Measurements from ENCODE around the gene C15orf62. TPM values are rescaled to one million over a fixed set of nuclear protein-coding genes. Genes with fewer than 3 reads are reported as not detected.

The C15orf62 gene
- total and polyA plus RNA-seq, 2 donors from 2014 or later, result 0.47 to 1.4 TPM

DNA sequence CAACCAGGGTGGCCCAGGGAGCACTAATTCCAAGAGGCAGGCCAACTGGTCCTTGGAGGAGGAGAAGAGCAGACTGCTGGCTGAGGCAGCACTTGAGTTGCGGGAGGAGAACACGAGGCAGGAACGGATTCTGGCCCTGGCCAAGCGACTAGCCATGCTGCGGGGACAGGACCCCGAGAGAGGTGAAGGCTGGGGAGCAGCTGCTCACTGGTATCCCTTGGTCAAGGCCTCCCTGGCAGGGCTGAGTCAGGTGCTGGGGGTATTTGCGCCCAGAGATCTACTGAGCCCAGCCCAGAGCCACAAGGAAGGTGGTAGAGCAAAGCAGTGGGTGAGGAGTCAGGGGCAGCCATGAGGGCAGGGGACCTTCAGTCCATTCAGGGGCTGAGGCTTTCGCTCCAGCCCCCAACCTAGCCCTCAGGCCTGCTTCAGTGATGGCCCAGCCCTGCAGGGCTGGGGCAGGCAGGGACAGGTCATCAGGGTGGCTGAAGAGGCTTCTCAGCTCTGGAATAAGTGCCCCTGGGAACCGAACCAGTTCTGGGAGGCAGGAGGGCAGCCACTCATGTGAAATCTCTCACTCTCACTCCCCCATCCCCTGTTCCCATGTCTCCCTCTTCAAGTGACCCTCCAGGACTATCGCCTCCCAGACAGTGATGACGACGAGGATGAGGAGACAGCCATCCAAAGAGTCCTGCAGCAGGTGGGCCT, 43.1 kb downstream of the C15orf62 start:
- DNase-seq (no peak), FAIRE-seq (no peak)
- intact Hi-C loops (cut with DNase I), result no loop called here
- TF ChIP-seq, protein P1, sequence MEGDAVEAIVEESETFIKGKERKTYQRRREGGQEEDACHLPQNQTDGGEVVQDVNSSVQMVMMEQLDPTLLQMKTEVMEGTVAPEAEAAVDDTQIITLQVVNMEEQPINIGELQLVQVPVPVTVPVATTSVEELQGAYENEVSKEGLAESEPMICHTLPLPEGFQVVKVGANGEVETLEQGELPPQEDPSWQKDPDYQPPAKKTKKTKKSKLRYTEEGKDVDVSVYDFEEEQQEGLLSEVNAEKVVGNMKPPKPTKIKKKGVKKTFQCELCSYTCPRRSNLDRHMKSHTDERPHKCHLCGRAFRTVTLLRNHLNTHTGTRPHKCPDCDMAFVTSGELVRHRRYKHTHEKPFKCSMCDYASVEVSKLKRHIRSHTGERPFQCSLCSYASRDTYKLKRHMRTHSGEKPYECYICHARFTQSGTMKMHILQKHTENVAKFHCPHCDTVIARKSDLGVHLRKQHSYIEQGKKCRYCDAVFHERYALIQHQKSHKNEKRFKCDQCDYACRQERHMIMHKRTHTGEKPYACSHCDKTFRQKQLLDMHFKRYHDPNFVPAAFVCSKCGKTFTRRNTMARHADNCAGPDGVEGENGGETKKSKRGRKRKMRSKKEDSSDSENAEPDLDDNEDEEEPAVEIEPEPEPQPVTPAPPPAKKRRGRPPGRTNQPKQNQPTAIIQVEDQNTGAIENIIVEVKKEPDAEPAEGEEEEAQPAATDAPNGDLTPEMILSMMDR (IDR thresholded peaks at IDR 0.05; ENCODE audit: borderline replicate concordance, extremely low read depth, insufficient read depth), result no peak
- H3K4me1 ChIP-seq (ENCODE audit: control insufficient read depth in 2 of 3, insufficient read depth in 2 of 3, low read depth in 1 of 3, low read length in 3 of 3), result peaks cover 0 to 15% (median 9%) of the 10 kb centered on the region in 3 donors
- H3K4me3 ChIP-seq (ENCODE audit: low read length in 3 of 3), result no peak overlapping the region
- H3K9ac ChIP-seq (ENCODE audit: low read length in 3 of 3), result no peak overlapping the region
- H3K27me3 ChIP-seq (ENCODE audit: control insufficient read depth, insufficient read depth, low read length), result no peaks in the 10 kb centered on the region
- peaks cover 3 to 12% (median 10%) of the 10 kb centered on the region in 3 donors for H3K36me3 ChIP-seq (ENCODE audit: control insufficient read depth in 2 of 3, insufficient read depth in 3 of 3, low read length in 3 of 3)
- H3K9me3 ChIP-seq (ENCODE audit: control insufficient read depth in 2 of 3, insufficient read depth in 1 of 3, low read length in 3 of 3), result no peaks in the 10 kb centered on the region
- no peak overlapping the region for H3K27ac ChIP-seq (ENCODE audit: low read depth in 2 of 2, low read length in 2 of 2)

DNA sequence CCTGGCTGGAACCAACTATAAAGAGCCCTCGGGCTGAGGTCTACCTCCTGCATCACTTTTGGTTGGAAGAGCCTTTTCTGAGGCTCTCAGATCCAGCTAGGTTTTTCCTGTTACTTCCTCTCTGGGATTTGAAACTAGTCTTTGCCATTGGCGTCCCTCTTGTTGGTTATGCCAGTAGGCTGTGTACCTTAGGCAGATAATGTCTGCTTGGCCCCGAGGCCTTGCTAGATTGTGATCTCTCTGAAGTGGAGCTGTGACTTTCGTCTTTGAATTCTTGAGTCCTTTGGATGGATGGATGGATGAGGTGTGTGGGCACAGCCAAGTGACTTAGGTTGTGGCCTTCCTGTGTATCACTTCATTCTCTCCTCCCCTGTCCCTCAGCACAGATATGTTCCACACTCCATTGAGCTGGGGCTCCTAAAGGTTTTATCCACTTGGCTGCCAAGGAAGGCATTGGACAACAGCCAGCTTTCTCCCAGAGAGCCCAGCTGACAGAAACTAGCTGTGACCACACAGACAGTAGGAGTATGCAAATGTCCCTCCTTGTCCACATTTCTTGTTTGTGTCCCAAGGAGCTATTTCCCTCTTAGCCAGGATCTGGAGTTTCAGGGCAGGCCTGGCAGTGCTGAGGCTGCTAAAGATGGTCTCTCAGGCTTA, 45.4 kb downstream of the C15orf62 start:
- peak in 2 of 5 donors; percentile 43 to 69 for DNase-seq
- H3K27me3 ChIP-seq (ENCODE audit: control insufficient read depth, insufficient read depth, low read length), result no peaks in the 10 kb centered on the region
- H3K9me3 ChIP-seq (ENCODE audit: control insufficient read depth in 2 of 3, insufficient read depth in 1 of 3, low read length in 3 of 3), result no peaks in the 10 kb centered on the region
- TF ChIP-seq, protein P1 (IDR thresholded peaks at IDR 0.05; ENCODE audit: borderline replicate concordance, extremely low read depth, insufficient read depth), result no peak
- H3K4me3 ChIP-seq (ENCODE audit: low read length in 3 of 3), result no peak overlapping the region
- peaks cover 0 to 4% (median 0%) of the 10 kb centered on the region in 3 donors for H3K4me1 ChIP-seq (ENCODE audit: control insufficient read depth in 2 of 3, insufficient read depth in 2 of 3, low read depth in 1 of 3, low read length in 3 of 3)
- FAIRE-seq, result no peak
- no peak overlapping the region for H3K9ac ChIP-seq (ENCODE audit: low read length in 3 of 3)
- H3K36me3 ChIP-seq (ENCODE audit: control insufficient read depth in 2 of 3, insufficient read depth in 3 of 3, low read length in 3 of 3), result peaks cover 3 to 12% (median 10%) of the 10 kb centered on the region in 3 donors
- peak overlapping the region in 1 of 2 donors; percentile 53 for H3K27ac ChIP-seq (ENCODE audit: low read depth in 2 of 2, low read length in 2 of 2)
- intact Hi-C loops (cut with DNase I), result no loop called here

DNA sequence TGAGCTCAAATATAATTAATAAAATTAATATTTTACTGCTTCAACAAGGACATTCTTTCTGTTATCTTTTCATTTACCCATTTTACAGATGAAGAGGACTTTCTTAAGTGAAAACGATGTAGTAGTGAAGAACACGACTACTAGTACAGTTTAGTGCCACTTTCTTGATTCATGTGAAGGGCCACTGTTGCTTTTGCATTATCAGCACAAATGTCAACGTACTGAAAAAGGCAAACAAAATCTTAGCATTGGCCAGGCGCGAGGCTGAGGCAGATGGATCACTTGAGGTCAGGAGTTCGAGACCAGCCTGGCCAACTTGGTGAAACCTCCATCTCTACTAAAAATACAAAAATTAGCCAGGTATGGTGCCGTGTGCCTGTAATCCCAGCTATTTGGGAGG, 49.3 kb downstream of the C15orf62 start:
- DNase-seq (no peak), FAIRE-seq (no peak)
- TF ChIP-seq, protein P1 (IDR thresholded peaks at IDR 0.05; ENCODE audit: borderline replicate concordance, extremely low read depth, insufficient read depth), result no peak
- H3K27me3 ChIP-seq (ENCODE audit: control insufficient read depth, insufficient read depth, low read length), result no peaks in the 10 kb centered on the region
- H3K4me1 ChIP-seq (ENCODE audit: control insufficient read depth in 2 of 3, insufficient read depth in 2 of 3, low read depth in 1 of 3, low read length in 3 of 3), result peaks cover 0 to 4% (median 0%) of the 10 kb centered on the region in 3 donors
- intact Hi-C loops (cut with DNase I), result no loop called here
- H3K4me3 ChIP-seq (ENCODE audit: low read length in 3 of 3), result no peak overlapping the region
- no peak overlapping the region for H3K27ac ChIP-seq (ENCODE audit: low read depth in 2 of 2, low read length in 2 of 2)
- no peak overlapping the region for H3K9ac ChIP-seq (ENCODE audit: low read length in 3 of 3)
- no peaks in the 10 kb centered on the region for H3K9me3 ChIP-seq (ENCODE audit: control insufficient read depth in 2 of 3, insufficient read depth in 1 of 3, low read length in 3 of 3)
- peaks cover 0 to 6% (median under 1%) of the 10 kb centered on the region in 3 donors for H3K36me3 ChIP-seq (ENCODE audit: control insufficient read depth in 2 of 3, insufficient read depth in 3 of 3, low read length in 3 of 3)

Measured in kidney (tissue), 14 donors.